ENCODE results near the gene MAPK8IP1.
A peak's percentile ranks its signal among the peaks of the same experiment; 100 is the strongest.

MAPK8IP1 gene

GRCh38 chr11:45880772-45881570, 4.5 kb upstream of the MAPK8IP1 start:
- peaks cover 19% of the 10 kb centered on the region for H3K4me1 ChIP-seq (ENCODE audit: control insufficient read depth, insufficient read depth, low read length)
- no peak overlapping the region for H3K4me3 ChIP-seq (ENCODE audit: low read length)
- peaks cover 4% of the 10 kb centered on the region for H3K27me3 ChIP-seq (replicated peaks; ENCODE audit: control insufficient read depth, insufficient read depth, low read length)
- peaks cover 55% of the 10 kb centered on the region for H3K36me3 ChIP-seq (ENCODE audit: control insufficient read depth, insufficient read depth, low read length, severe bottlenecking)
- DNase-seq (ENCODE audit: low read depth), result no peak
- H3K9me3 ChIP-seq (ENCODE audit: control insufficient read depth, low read length), result no peaks in the 10 kb centered on the region
- H3K9ac ChIP-seq (ENCODE audit: low read length), result no peak overlapping the region

GRCh38 chr11:45881708-45882368, 3.6 kb upstream of the MAPK8IP1 start:
- no peak for DNase-seq (ENCODE audit: low read depth)
- H3K27me3 ChIP-seq (replicated peaks; ENCODE audit: control insufficient read depth, insufficient read depth, low read length), result peaks cover 4% of the 10 kb centered on the region
- no peak overlapping the region for H3K9ac ChIP-seq (ENCODE audit: low read length)
- H3K9me3 ChIP-seq (ENCODE audit: control insufficient read depth, low read length), result no peaks in the 10 kb centered on the region
- no peak overlapping the region for H3K4me3 ChIP-seq (ENCODE audit: low read length)
- peaks cover 49% of the 10 kb centered on the region for H3K36me3 ChIP-seq (ENCODE audit: control insufficient read depth, insufficient read depth, low read length, severe bottlenecking)
- H3K4me1 ChIP-seq (ENCODE audit: control insufficient read depth, insufficient read depth, low read length), result peaks cover 19% of the 10 kb centered on the region

DNA sequence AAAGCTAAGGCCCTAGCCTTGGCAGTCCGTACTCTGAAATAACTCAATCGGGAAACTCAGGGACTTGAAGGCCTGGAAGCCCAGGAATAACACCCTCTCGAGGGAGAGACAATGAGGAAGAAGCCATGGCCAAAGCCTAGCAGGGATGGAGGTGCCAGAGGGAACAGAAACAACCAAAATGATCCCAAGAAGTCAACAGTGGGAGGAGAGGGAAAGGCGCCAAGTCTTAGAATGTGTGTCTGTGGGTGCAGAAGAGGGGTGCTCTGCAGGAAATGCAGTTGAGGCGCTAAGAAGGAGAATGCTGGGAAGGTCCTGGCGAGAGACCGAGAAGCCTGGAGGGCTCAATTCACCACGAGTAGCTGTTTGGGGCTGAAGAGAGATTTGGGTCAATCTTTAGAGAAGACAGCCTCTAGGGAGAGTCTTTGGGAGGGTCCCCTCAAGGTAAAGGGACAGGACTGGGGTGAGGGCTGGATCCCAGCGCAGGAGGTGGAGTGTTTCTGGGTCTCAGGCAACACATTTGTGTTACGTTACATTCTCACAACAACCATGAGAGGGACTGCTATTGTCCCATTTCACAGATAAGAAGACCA, 760 bp upstream of the MAPK8IP1 start:
- H3K27me3 ChIP-seq (replicated peaks; ENCODE audit: control insufficient read depth, insufficient read depth, low read length), result peaks cover 4% of the 10 kb centered on the region
- H3K36me3 ChIP-seq (ENCODE audit: control insufficient read depth, insufficient read depth, low read length, severe bottlenecking), result peaks cover 28% of the 10 kb centered on the region

DNA sequence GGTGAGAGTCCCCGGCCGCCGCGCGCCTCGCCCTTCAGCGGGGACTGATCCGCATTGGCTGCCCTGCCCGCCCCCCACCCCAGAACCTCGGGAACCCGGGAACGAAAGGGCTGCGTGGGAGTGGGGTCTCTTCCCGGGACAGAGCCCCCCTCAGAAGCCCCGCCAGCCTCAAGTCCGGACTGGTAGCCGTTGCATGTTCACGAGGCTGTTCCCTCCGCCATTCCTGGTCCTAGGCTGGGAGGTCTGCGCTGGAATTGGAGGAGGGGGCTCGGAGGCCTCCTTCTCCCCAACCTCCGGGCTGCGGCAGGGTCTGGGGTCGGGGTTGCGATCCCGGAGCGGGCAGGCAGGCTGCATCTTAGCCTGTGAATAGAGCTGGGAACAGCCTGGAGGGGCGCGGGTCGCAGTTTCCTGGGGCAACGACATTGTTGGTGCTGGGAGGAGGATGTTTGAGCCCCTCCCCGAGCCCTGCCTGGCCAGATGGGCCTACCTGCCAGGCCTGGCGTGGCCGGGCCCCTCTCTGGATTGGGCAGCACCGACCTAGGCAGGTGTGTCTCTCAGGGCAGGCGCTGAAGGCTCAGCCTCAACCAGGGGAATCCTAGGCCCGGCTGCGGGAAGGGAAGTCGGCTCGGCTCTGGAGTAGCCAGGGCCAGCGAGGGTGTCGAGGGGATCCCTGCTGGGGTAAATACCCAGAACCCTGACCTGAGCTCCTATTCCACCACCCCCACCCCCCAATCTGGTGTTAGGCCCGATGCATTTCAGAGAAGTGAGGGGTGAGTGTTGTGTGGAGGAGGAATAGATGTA, 670 bp downstream of the MAPK8IP1 start:
- DNase-seq (ENCODE audit: low read depth), result no peak
- Histone ChIP-seq H3K9ac (ENCODE audit: low read length) (no peak overlapping the region), H3K4me1 (ENCODE audit: control insufficient read depth, insufficient read depth, low read length) (peaks cover 2% of the 10 kb centered on the region), H3K36me3 (ENCODE audit: control insufficient read depth, insufficient read depth, low read length, severe bottlenecking) (peaks cover 19% of the 10 kb centered on the region), H3K27me3 (replicated peaks; ENCODE audit: control insufficient read depth, insufficient read depth, low read length) (peaks cover 4% of the 10 kb centered on the region), H3K9me3 (ENCODE audit: control insufficient read depth, low read length) (no peaks in the 10 kb centered on the region), H3K4me3 (ENCODE audit: low read length) (peak overlapping the region; percentile 64)

More for the DNA sequence above, 760 bp upstream of the MAPK8IP1 start:
- peaks cover 16% of the 10 kb centered on the region for H3K4me1 ChIP-seq (ENCODE audit: control insufficient read depth, insufficient read depth, low read length)
- no peaks in the 10 kb centered on the region for H3K9me3 ChIP-seq (ENCODE audit: control insufficient read depth, low read length)
- H3K9ac ChIP-seq (ENCODE audit: low read length), result no peak overlapping the region
- DNase-seq (ENCODE audit: low read depth), result no peak
- H3K4me3 ChIP-seq (ENCODE audit: low read length), result peak overlapping the region; percentile 70

GRCh38 chr11:45886816-45887520, 1.5 kb downstream of the MAPK8IP1 start:
- Histone ChIP-seq H3K4me3 (ENCODE audit: low read length) (no peak overlapping the region), H3K4me1 (ENCODE audit: control insufficient read depth, insufficient read depth, low read length) (no peaks in the 10 kb centered on the region), H3K27me3 (replicated peaks; ENCODE audit: control insufficient read depth, insufficient read depth, low read length) (peaks cover 4% of the 10 kb centered on the region), H3K9ac (ENCODE audit: low read length) (no peak overlapping the region), H3K36me3 (ENCODE audit: control insufficient read depth, insufficient read depth, low read length, severe bottlenecking) (peaks cover 11% of the 10 kb centered on the region), H3K9me3 (ENCODE audit: control insufficient read depth, low read length) (no peaks in the 10 kb centered on the region)
- DNase-seq (ENCODE audit: low read depth), result no peak

- no peak overlapping the region for H3K4me3 ChIP-seq (ENCODE audit: low read length)
- H3K9ac ChIP-seq (ENCODE audit: low read length), result no peak overlapping the region
- peaks cover 5% of the 10 kb centered on the region for H3K36me3 ChIP-seq (ENCODE audit: control insufficient read depth, insufficient read depth, low read length, severe bottlenecking)
- peaks cover 4% of the 10 kb centered on the region for H3K27me3 ChIP-seq (replicated peaks; ENCODE audit: control insufficient read depth, insufficient read depth, low read length)
- H3K4me1 ChIP-seq (ENCODE audit: control insufficient read depth, insufficient read depth, low read length), result peaks cover 1% of the 10 kb centered on the region
- H3K9me3 ChIP-seq (ENCODE audit: control insufficient read depth, low read length), result no peaks in the 10 kb centered on the region
- DNase-seq (ENCODE audit: low read depth), result no peak
Measured at GRCh38 chr11:45887587-45887986, 2.1 kb downstream of the MAPK8IP1 start.

DNA sequence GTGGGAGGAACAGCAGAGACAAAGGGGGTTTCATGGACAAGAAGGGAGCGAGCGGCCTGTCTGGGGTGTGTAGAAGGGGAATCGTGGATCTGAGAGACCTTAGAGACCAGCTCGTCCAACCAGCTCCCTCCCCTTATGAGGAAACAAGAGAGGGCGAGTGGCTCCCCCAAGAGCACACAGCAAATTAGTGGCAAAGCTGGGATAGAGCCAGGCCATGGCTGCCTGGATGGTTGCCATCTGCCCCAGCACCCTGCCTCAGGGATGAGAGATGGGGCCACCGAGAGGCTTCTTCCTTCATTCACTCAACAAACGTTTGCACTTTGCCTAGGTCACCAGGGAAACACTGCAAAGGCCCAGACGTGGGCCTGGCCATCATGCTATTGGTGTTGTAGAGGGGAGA, 4.1 kb downstream of the MAPK8IP1 start:
- no peak overlapping the region for H3K4me3 ChIP-seq (ENCODE audit: low read length)
- no peaks in the 10 kb centered on the region for H3K36me3 ChIP-seq (ENCODE audit: control insufficient read depth, insufficient read depth, low read length, severe bottlenecking)
- peaks cover 13% of the 10 kb centered on the region for H3K27me3 ChIP-seq (replicated peaks; ENCODE audit: control insufficient read depth, insufficient read depth, low read length)
- H3K9ac ChIP-seq (ENCODE audit: low read length), result no peak overlapping the region
- no peaks in the 10 kb centered on the region for H3K9me3 ChIP-seq (ENCODE audit: control insufficient read depth, low read length)
- DNase-seq (ENCODE audit: low read depth), result no peak
- peaks cover 9% of the 10 kb centered on the region for H3K4me1 ChIP-seq (ENCODE audit: control insufficient read depth, insufficient read depth, low read length)

GRCh38 chr11:45889966-45890365, 4.5 kb downstream of the MAPK8IP1 start:
- DNase-seq (ENCODE audit: low read depth), result no peak
- Histone ChIP-seq H3K36me3 (ENCODE audit: control insufficient read depth, insufficient read depth, low read length, severe bottlenecking) (no peaks in the 10 kb centered on the region), H3K27me3 (replicated peaks; ENCODE audit: control insufficient read depth, insufficient read depth, low read length) (peaks cover 12% of the 10 kb centered on the region)

DNA sequence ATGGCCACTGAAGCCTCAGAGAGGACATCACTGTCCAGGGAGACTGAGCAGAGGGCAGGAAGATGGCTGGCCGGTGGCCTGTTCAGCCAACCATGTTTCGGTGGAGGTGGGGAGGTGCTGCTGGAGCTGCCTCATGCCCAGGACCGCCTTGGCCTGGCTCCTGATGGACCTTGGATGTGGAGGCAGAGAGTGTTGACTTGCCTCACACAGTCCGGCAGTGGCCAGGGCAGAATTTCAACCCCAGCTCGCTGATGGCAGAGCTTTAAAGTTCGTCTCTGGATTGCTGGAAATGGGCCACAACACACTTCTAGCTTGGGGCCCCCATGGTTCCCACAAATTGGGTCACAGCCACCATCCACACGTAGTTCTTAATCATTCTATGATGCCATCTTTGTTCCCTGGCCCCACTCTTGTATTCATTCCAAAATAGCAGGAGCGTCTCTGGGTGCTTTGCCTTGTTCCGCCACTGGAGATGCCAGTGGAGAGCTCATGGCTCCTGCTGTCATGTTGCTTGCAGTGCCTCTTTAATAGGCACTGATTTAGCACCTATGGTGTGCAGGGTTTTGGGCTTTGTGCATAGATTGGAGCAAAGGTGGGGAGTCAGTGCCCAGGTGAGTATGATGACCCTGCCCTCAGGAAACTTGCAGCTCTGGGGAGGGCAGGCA, 5.6 kb downstream of the MAPK8IP1 start:
- peaks cover 9% of the 10 kb centered on the region for H3K4me1 ChIP-seq (ENCODE audit: control insufficient read depth, insufficient read depth, low read length)
- no peak overlapping the region for H3K4me3 ChIP-seq (ENCODE audit: low read length)
- H3K9ac ChIP-seq (ENCODE audit: low read length), result no peak overlapping the region
- H3K27me3 ChIP-seq (replicated peaks; ENCODE audit: control insufficient read depth, insufficient read depth, low read length), result peaks cover 11% of the 10 kb centered on the region
- H3K36me3 ChIP-seq (ENCODE audit: control insufficient read depth, insufficient read depth, low read length, severe bottlenecking), result no peaks in the 10 kb centered on the region
- H3K9me3 ChIP-seq (ENCODE audit: control insufficient read depth, low read length), result no peaks in the 10 kb centered on the region
- DNase-seq (ENCODE audit: low read depth), result no peak

More at GRCh38 chr11:45889966-45890365, 4.5 kb downstream of the MAPK8IP1 start:
- Histone ChIP-seq H3K9me3 (ENCODE audit: control insufficient read depth, low read length) (no peaks in the 10 kb centered on the region), H3K4me1 (ENCODE audit: control insufficient read depth, insufficient read depth, low read length) (peaks cover 9% of the 10 kb centered on the region), H3K9ac (ENCODE audit: low read length) (no peak overlapping the region), H3K4me3 (ENCODE audit: low read length) (no peak overlapping the region)

GRCh38 chr11:45892856-45893255, 7.4 kb downstream of the MAPK8IP1 start:
- H3K4me1 ChIP-seq (ENCODE audit: control insufficient read depth, insufficient read depth, low read length), result peaks cover 9% of the 10 kb centered on the region
- H3K9me3 ChIP-seq (ENCODE audit: control insufficient read depth, low read length), result no peaks in the 10 kb centered on the region
- no peaks in the 10 kb centered on the region for H3K36me3 ChIP-seq (ENCODE audit: control insufficient read depth, insufficient read depth, low read length, severe bottlenecking)
- peaks cover 23% of the 10 kb centered on the region for H3K27me3 ChIP-seq (replicated peaks; ENCODE audit: control insufficient read depth, insufficient read depth, low read length)
- H3K4me3 ChIP-seq (ENCODE audit: low read length), result no peak overlapping the region
- no peak for DNase-seq (ENCODE audit: low read depth)
- H3K9ac ChIP-seq (ENCODE audit: low read length), result no peak overlapping the region
